Measurements from ENCODE around the gene CCDC34.
A peak's percentile ranks its signal among the peaks of the same experiment; 100 is the strongest.
"Not testable (repeated sequence)": the region's sequence is repeated elsewhere in the genome, so short reads cannot be mapped to it uniquely, and the experiment has no call there.

The CCDC34 gene

GRCh38 chr11:27322196-27322595 is 40.8 kb downstream of the CCDC34 start:
- not testable (repeated sequence) for DNase-seq (ENCODE audit: low read depth)

DNA sequence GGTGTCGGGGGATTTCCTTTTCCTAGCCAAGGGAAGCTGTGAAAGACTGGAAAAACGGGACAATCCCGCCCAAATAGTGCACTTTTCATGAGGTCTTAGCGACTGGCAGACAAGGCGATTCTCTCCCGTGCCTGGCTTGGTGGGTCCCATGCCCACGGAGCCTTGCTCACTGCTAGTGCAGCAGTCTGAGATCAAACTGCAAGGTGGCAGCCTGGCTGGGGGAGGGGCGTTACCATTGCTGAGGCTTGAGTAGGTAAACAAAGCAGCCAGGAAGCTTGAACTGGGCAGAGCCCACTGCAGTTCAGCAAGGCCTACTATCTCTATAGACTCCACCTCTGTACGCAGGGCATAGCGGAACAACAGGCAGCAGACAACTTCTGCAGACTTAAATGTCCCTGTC is 41.7 kb downstream of the CCDC34 start:
- DNase-seq (ENCODE audit: low read depth), result not testable (repeated sequence)

- peak; percentile 17 for DNase-seq (ENCODE audit: low read depth)
Measured at GRCh38 chr11:27319072-27319471, 43.9 kb downstream of the CCDC34 start.

DNA sequence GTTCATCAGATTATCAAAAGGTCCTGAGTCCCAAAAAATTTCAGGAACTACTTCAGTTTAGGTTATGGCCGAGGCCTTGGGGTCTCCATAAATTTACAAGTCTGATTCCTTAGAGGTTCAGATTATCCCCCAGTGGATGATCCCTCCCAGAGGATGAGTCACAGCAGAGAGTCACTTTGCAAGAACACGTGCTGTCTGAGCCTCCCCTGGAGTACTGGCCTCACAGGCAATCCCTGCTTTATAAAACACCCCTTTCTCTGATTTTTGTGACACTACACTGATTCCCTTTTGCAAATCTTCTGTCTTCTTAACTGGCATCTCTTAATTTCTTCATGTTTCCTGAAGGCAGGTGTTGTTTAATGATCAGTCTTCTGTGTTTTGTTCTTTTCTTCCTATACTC is 45.3 kb downstream of the CCDC34 start:
- DNase-seq (ENCODE audit: low read depth), result no peak

DNA sequence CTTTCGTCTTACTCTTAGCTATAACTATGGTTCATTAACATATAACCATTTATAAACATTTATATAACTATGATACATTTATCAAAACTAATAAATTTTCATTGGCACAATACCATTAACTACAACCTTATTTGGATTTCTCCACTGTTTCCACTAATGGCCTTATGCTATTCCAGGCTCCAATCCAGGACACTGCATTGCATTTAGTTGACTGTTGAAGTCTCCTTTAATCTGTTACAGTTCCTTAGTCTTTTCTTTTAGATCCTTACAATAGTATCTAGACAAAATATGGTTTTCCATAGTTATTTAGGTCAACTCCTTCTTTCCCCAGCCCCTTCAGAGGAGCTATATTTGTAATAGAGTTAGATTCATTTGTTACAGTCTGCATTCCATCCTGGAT is 47.2 kb downstream of the CCDC34 start:
- no peak for DNase-seq (ENCODE audit: low read depth)

DNA sequence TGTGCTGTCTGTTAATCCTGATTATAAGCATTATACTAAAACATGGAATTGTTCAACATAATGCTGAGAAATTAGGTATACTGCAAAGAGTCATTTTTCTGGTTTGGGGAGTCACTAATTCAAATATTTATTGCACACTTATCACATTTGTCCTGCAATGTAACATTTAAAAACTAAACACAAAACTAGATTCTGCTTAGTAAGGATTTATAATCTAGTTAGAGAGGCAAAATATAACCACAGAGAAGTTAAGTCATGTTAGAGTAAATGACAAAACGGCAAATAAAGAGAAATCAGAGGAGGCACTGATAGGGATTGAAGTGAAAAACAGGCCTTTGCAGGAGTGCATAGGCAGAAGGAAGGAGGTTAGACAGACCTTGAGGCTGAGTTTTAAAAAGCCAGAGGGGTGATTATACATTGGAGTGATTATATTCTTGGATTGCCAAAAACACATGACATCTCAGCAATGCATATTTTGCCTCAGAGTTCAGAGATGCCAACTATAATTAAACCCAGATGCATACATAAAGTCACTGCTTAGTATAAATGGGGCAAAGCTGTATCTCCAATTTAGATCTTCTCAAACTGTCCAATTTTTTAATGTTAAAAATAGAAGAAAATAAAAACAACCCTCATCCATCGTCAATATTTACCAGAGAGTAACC is 49.7 kb downstream of the CCDC34 start:
- DNase-seq (ENCODE audit: low read depth), result peak; percentile 43

DNA sequence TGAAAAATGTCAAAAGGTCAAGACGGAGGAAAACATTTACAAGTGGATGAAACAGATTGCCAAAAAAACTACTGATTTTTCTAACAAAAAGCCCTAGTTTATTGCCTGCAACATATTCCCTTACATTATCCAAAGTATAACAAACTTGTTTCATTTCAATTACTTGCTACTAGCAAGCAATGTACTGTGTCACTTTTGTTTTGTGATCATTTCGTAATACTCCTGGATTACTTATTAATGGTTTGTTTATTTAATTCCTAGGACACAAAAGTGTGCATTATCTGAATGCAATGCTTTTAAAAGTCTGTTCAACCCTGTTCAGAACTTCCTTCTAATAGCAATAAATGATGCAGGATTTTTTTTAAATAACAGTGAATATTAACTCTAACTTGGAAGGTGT is 50.9 kb downstream of the CCDC34 start:
- DNase-seq (ENCODE audit: low read depth), result no peak

GRCh38 chr11:27310707-27311106 is 52.3 kb downstream of the CCDC34 start:
- no peak for DNase-seq (ENCODE audit: low read depth)

DNA sequence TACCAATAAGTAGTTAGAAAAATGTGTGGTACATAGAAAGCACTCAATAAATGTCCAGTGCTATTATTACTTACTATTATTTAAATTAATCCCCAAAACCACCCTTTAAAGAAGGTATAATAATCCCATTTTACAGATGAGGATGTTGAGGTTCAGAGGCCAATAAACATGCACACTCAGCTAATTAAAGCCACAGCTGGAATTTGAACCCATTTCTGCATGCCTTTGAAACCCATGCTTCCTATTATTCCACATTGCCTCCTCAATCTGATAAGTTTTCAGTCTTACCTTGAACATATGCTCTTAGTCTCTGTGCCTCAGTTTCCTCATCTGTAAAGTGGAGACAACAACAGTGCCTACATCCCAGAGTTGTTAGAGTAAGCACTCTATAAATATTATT is 52.8 kb downstream of the CCDC34 start:
- no peak for DNase-seq (ENCODE audit: low read depth)

DNA sequence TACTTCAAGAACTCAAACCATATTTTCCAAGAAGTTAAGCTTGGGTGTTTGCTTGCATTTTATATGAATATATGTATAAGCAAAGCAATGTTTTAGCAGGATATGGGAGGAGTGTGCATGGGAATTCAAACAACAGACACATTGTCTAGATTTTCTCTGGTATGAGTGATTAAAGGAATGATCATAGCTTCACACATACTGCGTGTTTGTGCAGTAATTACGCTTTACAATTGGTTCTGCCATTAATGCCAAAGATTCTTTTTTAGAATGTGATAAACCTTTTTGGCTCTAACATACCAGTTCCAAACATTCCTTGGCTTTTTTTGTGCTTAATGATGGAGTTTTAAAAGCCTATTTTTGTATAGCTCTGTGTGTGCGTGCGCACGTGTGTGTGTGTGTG is 54.0 kb downstream of the CCDC34 start:
- DNase-seq (ENCODE audit: low read depth), result no peak

DNA sequence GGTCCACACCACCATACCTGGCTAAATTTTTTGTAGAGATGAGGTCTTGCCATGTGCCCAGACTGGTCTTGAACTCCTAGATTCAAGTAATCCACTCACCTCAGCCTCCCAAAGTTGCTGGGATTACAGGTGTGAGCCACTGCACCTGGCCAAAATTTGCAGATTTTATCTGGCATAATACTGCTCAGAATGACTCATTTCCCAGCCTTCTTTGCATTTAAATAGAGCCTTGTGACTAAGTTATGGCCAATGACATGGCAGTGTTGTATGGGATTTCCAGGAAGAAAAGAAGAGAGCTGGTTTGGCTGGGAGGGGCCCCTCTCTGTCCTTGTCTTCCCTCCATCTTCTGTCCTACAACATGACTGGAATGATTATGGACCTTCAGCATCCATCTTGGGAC is 55.8 kb downstream of the CCDC34 start:
- no peak for DNase-seq (ENCODE audit: low read depth)

GRCh38 chr11:27305751-27306150 is 57.3 kb downstream of the CCDC34 start:
- DNase-seq (ENCODE audit: low read depth), result no peak

GRCh38 chr11:27304514-27304913 is 58.5 kb downstream of the CCDC34 start:
- DNase-seq (ENCODE audit: low read depth), result no peak

- no peak for DNase-seq (ENCODE audit: low read depth)
Measured at GRCh38 chr11:27303903-27304302, 59.1 kb downstream of the CCDC34 start.

- DNase-seq (ENCODE audit: low read depth), result no peak
Measured at GRCh38 chr11:27300974-27301373, 62.0 kb downstream of the CCDC34 start.

- DNase-seq (ENCODE audit: low read depth), result no peak
Measured at GRCh38 chr11:27297616-27298015, 65.4 kb downstream of the CCDC34 start.

- DNase-seq (ENCODE audit: low read depth), result peak; percentile 59
Measured at GRCh38 chr11:27296497-27296896, 66.5 kb downstream of the CCDC34 start.

- no peak for DNase-seq (ENCODE audit: low read depth)
Measured at GRCh38 chr11:27295928-27296327, 67.1 kb downstream of the CCDC34 start.

DNA sequence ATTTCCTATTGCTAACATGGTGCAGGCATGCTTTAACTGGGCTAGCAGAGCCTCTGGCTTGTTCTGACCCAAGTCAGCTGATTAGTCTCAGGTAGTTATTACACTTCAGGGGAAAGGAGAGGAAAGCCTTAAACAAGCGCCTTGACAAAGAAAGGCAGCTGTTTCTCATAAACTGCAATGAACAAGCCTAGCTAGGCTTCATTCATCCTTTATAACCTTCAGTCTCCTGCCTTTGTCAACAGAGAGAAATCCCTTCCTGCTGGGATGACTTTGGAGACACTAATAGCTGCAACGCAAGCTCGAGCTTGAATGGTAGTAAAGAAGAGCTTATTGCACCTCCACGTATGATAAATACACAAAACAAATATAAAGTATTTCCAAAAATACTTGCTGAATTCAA is 68.4 kb downstream of the CCDC34 start:
- DNase-seq (ENCODE audit: low read depth), result no peak

DNA sequence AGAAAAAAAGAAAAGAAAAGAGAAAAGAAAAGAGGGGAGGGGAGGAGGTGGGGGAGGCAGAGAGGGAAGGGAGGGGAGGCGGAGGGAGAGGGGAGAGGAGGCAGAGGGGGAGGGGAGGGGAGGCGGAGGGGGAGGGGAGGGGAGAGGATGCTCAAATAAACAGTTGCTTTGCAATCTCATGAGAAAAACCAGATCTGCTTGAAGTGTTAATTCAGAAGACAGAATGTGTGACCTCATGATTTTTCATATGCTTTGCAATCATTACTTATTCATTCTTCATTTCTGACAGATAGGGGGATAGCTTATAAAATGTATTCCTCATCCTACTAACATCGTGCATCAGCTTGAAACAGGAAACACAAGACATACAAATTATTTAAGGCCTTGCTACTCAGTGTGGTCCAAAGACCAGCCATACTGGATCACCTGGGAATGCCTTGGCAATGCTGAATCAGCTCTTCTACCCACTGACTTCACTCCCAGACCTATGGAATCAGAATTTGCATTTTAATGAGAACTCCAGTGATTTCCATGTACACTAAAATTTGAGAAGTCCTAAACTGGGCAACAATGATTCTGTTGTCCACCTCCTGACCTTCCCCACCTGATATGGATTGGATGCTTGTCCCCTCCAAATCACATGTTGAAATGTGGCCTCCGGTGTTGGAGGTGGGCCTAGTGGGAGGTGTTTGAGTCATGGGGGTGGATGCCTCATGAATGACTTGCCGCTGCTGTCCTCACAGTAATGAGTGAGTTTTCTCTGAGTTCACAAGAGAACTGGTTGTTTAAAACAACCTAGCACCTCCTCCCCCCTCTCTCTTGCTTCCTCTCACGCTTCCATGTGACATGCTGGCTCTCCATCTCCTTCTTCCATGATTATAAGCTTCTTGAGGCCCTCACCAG is 69.2 kb downstream of the CCDC34 start:
- DNase-seq (ENCODE audit: low read depth), result no peak

DNA sequence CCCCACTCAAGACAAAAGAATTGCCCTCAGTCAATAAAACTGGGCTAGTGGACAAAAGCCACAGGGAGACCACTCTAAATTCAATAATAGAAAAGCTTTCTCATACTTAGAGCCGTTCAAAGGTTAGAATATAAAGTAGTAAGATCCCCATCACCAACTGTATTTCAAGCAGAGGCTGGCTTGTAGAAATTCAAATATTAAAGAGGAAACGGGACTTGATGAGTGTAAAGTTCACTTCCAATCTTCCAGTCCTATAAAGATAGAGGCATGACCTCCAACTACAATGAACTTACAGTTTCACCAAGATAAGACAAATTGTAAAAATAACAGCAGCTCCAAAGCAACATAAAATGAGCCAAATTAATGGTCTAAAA is 70.4 kb downstream of the CCDC34 start:
- no peak for DNase-seq (ENCODE audit: low read depth)

- DNase-seq (ENCODE audit: low read depth), result no peak
Measured at GRCh38 chr11:27291954-27292636, 70.9 kb downstream of the CCDC34 start.

DNA sequence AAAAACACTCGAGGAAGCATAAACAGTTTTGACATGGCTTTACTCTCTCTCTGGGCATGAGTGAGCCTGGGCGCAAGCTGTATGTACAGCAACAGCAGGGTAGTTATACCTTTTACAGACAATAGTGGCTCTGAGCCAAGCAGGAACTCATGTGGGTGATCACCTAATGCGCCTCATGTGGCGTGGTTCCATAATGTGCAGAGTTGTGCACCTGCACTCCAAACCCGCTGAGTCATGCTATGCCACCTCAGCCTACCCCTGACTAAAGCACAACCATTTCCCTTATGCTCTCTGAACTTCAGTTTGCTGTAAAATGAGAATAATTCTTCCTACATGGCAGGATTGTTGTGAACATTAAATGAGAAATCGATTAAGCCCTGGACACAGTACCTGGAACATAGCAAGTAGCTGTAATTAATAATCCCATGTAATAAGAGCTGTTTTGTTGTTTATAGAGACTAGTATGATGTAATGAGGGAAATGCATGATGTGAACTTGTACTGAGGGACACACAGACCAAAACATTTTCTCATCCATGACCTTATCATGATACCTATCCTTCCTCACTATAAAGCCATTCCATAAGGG is 71.6 kb downstream of the CCDC34 start:
- DNase-seq (ENCODE audit: low read depth), result no peak
